GM15510 (cell line): ENCODE data around the gene PKD1.
A peak's percentile ranks its signal among the peaks of the same experiment; 100 is the strongest.

Experiments
- POLR2A ChIP-seq: IDR thresholded peaks from 3 replicates; pipeline ENCODE4 v1.6.1; 2011; ENCODE audit warnings: borderline replicate concordance; ENCODE audit not compliant: insufficient read length; ENCODE audit errors: extremely low read depth

The PKD1 gene

GRCh38 chr16:2058420-2058819, 77.3 kb downstream of the PKD1 start:
- TF ChIP-seq POLR2A = no peak

GRCh38 chr16:2057438-2057837, 78.3 kb downstream of the PKD1 start:
- no peak for TF ChIP-seq POLR2A

- no peak for TF ChIP-seq POLR2A
Observed at GRCh38 chr16:2056681-2057407, 78.9 kb downstream of the PKD1 start.

- TF ChIP-seq POLR2A = no peak
Observed at GRCh38 chr16:2056077-2056476, 79.6 kb downstream of the PKD1 start.

DNA sequence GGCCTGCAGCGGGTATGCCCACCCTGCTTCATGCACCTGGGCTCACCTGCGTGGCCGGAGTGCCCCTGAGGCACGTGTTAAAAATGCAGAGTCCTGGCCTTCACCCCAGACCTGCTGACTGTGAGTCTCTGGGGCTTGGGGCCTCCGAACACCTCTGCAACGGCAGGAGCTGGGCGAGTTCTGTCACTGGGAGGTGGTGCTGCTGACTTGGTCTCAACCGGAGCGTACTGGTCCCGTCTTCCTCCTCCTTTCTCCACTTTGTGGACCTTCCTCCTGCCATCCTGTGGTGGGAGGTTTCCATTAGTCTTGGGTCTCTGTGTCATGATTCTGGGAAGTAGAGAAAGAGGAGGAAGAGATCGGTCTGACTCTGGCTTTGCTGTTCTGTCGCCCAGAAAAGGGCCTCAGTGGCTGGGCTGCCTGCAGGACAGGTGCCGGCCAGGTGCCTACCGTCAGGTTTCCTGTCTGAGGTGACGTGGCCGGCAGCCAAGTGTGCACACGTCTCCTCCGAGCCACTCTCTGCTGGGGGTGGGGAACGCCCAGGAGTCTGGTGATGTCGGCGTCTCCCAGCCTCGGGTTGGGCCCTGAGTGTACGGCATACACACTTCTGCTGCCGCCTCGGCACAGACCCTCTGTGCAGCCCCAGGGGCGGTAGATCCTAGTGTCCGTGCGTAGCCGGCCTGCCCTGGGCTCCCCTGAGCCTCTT, 81.0 kb downstream of the PKD1 start:
- no peak for TF ChIP-seq POLR2A

GRCh38 chr16:2053897-2054296, 81.8 kb downstream of the PKD1 start:
- no peak for TF ChIP-seq POLR2A

DNA sequence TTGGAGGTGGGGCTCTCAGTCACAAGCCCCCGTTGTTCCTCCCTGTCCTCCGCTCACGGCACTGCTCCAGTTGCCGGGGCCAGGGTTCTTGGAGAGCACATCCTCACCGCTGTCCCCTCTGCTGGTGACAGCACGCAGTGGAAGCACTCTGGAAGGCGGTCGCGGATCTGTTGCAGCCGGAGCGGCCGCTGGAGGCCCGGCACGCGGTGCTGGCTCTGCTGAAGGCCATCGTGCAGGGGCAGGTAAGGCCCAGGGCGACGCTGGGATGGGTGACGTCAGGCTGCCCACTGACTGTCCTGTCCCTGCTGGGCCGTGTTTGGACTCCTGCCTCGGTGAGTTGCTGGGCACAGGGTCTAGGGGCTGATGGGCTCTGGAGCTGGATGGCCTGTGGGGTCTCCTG, 82.5 kb downstream of the PKD1 start:
- TF ChIP-seq POLR2A = no peak

DNA sequence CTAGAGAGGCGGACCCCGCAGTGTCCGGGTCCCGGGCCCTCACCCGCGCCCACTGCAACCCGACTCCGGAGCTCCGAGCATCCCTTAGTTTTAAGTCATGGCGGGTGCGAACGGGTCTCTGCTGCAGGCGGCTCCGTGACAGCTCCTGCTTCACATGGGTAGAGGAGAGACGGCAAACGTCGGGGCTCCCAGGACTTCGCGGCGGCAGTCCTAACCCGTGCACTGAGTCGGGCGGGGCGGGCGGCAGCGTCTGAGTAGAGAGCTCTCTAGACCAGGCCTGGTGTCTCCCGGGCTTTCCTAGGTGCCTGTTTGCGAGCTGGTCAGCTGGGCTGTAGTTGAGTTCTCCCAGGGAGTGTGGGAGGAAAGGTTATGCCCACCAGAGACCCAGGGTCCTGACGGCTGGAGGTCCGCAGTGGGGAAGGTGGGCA, 87.6 kb downstream of the PKD1 start:
- TF ChIP-seq POLR2A = no peak

- peak; percentile 80 for TF ChIP-seq POLR2A
Observed at GRCh38 chr16:2047330-2048115, 88.2 kb downstream of the PKD1 start, which contains the start of the genes NTHL1 and TSC2. NTHL1 (minus strand) TSS chr16:2047834; CDS start chr16:2047823, 11 bp downstream. TSC2 (plus strand) TSS chr16:2047985; CDS start chr16:2048616, 631 bp downstream.

DNA sequence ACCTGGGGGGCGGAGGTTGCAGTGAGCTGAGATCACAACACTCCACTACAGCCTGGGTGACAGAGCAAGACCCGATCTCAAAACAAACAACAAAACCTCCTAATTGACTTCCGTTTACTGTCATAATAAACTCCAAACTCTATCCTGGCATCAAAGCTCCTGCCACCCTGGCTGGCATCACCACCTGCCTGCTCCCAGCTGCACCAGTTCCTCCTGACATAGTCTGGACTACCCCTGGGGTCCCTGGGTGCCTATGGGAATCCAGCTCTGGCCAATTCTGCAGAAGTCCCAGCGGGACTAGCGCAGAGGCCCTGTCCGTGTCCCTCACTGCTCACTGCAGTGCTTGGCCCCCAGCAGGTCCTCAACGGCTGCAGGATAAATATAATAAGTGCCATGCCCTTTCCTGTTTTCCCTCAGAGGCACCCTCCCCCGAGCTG, 88.8 kb downstream of the PKD1 start:
- TF ChIP-seq POLR2A = no peak

DNA sequence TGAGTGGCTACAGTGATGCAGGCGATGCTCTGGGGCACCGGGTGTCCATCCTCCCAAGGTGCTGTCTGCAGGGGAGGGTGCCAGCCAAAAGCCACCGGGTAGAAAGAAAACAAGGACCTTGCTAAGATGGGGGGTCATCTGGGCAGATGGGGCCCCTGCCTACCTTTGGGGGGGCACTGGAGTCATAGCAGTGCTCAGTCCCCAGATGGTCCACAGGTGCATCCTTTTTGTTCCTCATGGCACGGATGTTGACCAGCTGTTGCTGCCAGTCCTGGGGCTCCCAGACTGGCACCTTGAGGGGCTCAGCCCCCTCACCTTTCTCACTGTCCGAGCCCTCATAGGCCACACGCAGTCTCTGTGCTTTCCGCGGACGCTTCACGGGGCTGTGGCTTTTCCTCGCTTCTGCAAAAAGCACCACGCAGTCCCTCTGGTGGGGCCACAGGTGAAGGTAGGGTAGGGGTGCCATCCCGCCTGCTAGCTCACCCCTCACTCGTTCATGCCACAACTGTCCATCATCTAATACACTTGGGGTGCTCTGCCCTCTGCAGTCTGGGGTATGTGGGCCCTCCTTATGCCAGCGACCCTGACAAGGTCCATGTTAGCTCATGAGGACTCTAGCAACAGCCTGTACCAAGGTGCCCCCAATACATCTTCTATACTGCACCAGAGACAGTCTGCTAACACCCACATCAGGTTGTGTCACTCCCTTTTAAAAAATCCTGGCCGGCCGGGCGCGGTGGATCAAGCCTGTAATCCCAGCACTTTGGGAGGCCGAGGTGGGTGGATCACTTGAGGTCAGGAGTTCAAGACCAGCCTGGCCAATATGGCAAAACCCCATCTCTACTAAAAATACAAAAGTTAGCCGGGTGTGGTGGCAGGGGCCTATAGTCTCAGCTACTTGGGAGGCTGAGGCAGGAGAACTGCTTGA, 89.5 kb downstream of the PKD1 start:
- no peak for TF ChIP-seq POLR2A

DNA sequence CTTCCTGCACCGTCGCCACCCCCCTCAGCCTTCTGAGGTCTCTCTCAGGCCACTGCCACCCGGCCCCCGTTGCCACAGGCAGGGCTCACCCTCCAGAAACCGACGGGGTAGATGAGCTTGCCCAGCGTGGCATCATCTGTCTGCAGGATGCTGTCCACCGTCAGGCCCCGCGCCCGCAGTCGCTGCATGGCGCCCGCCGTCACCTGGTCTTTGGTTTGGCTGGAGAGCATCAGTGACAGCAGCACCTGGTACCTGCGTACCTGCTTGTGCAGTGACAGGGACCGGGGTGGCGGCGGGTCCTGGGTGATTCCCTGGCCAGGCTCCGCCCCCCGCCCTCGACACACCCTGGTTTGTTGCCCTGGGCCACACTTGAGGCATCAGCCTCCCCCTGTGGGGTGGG, 91.2 kb downstream of the PKD1 start:
- no peak for TF ChIP-seq POLR2A

DNA sequence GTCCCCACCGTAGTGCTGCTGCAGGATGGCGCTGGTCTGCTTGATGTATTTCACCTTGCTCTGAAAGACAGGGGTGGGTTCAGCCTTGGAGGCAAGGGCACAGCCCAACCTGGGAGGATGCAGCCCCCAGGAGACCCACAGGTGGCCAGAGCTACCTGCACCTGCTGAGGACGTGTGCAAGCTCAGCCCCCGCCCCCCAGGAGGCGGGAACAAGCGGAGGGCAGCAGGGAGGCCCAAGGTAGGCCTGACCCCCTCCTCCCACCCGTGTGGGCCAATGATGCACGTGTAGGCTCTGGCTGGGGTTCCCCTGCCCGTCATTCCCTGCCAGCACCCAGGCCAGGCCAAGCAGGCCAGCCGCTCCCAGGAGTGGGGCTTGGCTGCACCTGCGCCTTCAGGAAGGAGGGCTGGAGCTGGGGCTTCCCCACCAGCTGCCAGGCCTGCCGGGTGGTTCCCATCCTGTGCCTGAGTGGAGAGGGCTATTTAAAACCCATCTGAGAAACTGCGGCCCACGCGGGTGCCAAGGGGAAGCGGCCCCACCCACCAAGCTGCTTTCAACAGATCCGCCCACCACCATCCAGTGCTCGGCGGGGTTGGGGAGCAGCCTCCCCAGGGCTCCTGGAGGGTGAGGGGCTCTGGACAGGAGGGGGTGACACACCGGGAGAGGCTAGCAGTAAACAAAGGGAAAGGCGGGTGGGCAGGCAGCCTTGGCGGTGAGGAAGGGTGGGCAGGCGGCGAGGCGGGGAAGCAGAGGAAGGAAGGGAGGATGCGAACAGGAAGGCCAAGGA, 91.8 kb downstream of the PKD1 start:
- TF ChIP-seq POLR2A = no peak

GRCh38 chr16:2042986-2043666, 92.6 kb downstream of the PKD1 start:
- no peak for TF ChIP-seq POLR2A
